Activated B cell treated with CpG ODN at 0.5 μM for 24 hours (primary cell): Measurements from ENCODE around the gene CACNA1B. TPM values are rescaled to one million over a fixed set of nuclear protein-coding genes. Genes with fewer than 3 reads are reported as not detected.

ENCODE experiments used
- ATAC-seq: fragments of 200-7000 bp; cut with Tn5 transposase; one replicate; pipeline ENCODE4 v1.10.0; 2021; ENCODE audit warnings: low read depth, mild to moderate bottlenecking, moderate library complexity
- CTCF ChIA-PET: fragments of 350-600 bp; sonication (Branson Sonifier 250); formaldehyde crosslinking; loops from one replicate; lab custom pipeline; 2021; ENCODE audit warnings: antibody characterized with exemption; lab: Charles Lee
- POLR2A ChIA-PET: fragments of 350-600 bp; sonication (Branson Sonifier 250); formaldehyde crosslinking; loops from one replicate; lab custom pipeline; 2021; ENCODE audit warnings: antibody characterized with exemption; lab: Charles Lee
- DNase-seq: peaks from one replicate; pipeline ENCODE4 v3.0.0; 2022
- H3K27ac Mint-ChIP-seq: one replicate; pipeline ENCODE4 v1.8.0; 2020; ENCODE audit warnings: mixed read lengths
- H3K27me3 Mint-ChIP-seq: one replicate; pipeline ENCODE4 v1.8.0; 2021; ENCODE audit warnings: mixed read lengths
- H3K36me3 Mint-ChIP-seq: one replicate; pipeline ENCODE4 v1.8.0; 2021; ENCODE audit warnings: low read depth, mixed read lengths
- H3K4me1 Mint-ChIP-seq: one replicate; pipeline ENCODE4 v1.8.0; 2021; ENCODE audit warnings: mixed read lengths
- H3K4me3 Mint-ChIP-seq: one replicate; pipeline ENCODE4 v1.8.0; 2020; ENCODE audit warnings: mild to moderate bottlenecking, mixed read lengths
- H3K9me3 Mint-ChIP-seq: one replicate; pipeline ENCODE4 v1.8.0; 2020; ENCODE audit warnings: mixed read lengths
- intact Hi-C: fragments of 100-400 bp; cut with micrococcal nuclease; formaldehyde crosslinking; loops from one replicate; pipeline ENCODE4 v1.15.1; 2024
- total RNA-seq: library from RNA; stranded (reverse); gene quantifications from 2 replicates; pipeline ENCODE4 v1.2.3, GENCODE V29; 2022
- TF ChIP-seq, protein P1 (sequence below): fragments of 200-600 bp; IDR thresholded peaks from one replicate; pipeline ENCODE4 v1.8.0; 2022; ENCODE audit warnings: antibody characterized with exemption, mild to moderate bottlenecking

Gene CACNA1B
- total RNA-seq, 1 donor from 2014 or later = 1.5 TPM

- no peaks in the 10 kb centered on the region for H3K9me3 Mint-ChIP-seq
- TF ChIP-seq, protein P1, sequence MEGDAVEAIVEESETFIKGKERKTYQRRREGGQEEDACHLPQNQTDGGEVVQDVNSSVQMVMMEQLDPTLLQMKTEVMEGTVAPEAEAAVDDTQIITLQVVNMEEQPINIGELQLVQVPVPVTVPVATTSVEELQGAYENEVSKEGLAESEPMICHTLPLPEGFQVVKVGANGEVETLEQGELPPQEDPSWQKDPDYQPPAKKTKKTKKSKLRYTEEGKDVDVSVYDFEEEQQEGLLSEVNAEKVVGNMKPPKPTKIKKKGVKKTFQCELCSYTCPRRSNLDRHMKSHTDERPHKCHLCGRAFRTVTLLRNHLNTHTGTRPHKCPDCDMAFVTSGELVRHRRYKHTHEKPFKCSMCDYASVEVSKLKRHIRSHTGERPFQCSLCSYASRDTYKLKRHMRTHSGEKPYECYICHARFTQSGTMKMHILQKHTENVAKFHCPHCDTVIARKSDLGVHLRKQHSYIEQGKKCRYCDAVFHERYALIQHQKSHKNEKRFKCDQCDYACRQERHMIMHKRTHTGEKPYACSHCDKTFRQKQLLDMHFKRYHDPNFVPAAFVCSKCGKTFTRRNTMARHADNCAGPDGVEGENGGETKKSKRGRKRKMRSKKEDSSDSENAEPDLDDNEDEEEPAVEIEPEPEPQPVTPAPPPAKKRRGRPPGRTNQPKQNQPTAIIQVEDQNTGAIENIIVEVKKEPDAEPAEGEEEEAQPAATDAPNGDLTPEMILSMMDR = no peak
- DNase-seq = no peak
- no peaks in the 10 kb centered on the region for H3K36me3 Mint-ChIP-seq
- no peaks in the 10 kb centered on the region for H3K4me1 Mint-ChIP-seq
- POLR2A ChIA-PET = no interaction called here
- H3K27me3 Mint-ChIP-seq = peaks cover 3% of the 10 kb centered on the region
- H3K27ac Mint-ChIP-seq = no peak overlapping the region
- ATAC-seq = no peak
- CTCF ChIA-PET = no interaction called here
- intact Hi-C loops = no loop called here
- H3K4me3 Mint-ChIP-seq = no peak overlapping the region
These were observed 100.7 kb downstream of the CACNA1B start for GRCh38 chr9:137978262-137978714.

DNA sequence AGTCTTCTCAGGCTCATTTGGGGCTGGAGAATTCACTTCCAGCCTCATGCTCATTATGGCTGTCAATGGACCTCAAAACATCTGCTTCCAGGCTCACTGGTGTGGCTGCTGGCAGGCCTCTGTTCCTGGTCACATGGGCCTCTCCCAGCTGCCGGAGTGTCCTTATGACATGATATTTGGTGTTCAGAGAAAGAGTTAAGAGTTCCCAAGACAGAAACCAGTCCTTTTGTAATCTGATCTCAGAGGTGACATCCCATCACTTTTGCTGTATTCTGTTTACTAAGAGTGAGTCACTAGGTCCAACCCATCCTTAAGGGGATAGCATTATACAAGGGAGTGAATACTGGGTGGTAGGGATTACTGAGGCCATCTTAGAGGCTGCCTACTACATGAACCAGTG lies 104.6 kb downstream of the CACNA1B start:
- H3K4me3 Mint-ChIP-seq = no peak overlapping the region
- H3K9me3 Mint-ChIP-seq = no peaks in the 10 kb centered on the region
- ChIA-PET CTCF (no interaction called here), POLR2A (no interaction called here)
- no peak for ATAC-seq
- TF ChIP-seq, protein P1 = no peak
- no peak overlapping the region for H3K27ac Mint-ChIP-seq
- intact Hi-C loops = no loop called here
- peaks cover 10% of the 10 kb centered on the region for H3K27me3 Mint-ChIP-seq
- H3K36me3 Mint-ChIP-seq = no peaks in the 10 kb centered on the region
- no peak for DNase-seq
- no peaks in the 10 kb centered on the region for H3K4me1 Mint-ChIP-seq

DNA sequence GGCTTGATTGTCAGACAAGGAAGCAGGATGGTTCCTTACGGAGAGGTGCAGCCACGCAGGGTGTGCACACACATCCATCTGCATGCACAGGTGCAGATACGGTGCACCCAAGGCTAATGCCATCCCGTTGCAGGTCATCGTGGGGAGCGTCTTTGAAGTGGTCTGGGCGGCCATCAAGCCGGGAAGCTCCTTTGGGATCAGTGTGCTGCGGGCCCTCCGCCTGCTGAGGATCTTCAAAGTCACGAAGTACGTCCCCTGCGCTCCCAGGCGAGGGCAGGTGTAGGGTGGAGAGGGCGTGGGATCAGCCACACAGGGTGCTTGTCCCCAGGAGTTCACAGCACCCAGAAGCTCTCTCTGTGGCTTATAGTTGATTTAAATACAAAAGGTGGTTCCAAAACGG lies 106.4 kb downstream of the CACNA1B start:
- Mint-ChIP-seq H3K9me3 (no peaks in the 10 kb centered on the region), H3K27me3 (peaks cover 22% of the 10 kb centered on the region), H3K4me1 (no peaks in the 10 kb centered on the region), H3K27ac (no peak overlapping the region), H3K36me3 (no peaks in the 10 kb centered on the region), H3K4me3 (no peak overlapping the region)
- POLR2A ChIA-PET = no interaction called here
- CTCF ChIA-PET = no interaction called here
- DNase-seq (no peak), ATAC-seq (no peak)
- TF ChIP-seq, protein P1 = no peak
- intact Hi-C loops = no loop called here

DNA sequence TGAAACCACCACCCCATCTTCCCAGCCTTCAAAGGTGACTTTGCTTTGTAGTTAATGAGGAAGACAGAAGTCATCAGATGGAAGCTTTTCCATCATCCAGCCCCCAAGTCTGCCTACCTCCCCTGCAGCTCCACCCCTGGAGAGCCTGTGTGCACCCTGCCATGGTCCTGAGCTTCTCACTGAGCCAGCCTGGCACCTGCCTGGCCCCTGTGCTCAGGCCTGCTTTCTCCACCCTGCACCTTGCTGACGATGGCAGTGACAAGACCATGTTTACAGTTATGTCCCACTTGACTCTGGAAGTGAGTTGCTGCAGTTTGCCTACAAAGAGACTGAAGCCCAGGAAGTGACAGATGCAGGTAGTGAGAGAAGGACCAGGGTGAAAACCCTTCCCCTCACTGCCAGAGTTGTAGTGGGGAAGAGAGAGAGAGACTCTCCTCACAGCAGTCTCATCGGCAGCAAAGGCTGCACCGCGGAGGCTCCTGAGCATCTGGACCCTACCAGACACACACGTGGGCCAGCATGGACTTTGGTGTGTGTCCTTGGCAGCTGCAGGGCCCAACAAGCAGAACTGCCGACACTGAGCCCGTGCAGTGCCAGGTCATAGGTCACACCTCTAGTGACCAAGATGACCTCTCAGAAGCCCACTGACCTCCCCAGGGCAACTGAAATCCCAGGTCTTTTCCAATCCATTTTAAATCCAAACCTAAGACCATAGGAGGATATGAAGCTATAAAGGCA lies 107.1 kb downstream of the CACNA1B start:
- DNase-seq (no peak), ATAC-seq (no peak)
- H3K27ac Mint-ChIP-seq = no peak overlapping the region
- TF ChIP-seq, protein P1 = no peak
- no peaks in the 10 kb centered on the region for H3K36me3 Mint-ChIP-seq
- no peaks in the 10 kb centered on the region for H3K9me3 Mint-ChIP-seq
- no peak overlapping the region for H3K4me3 Mint-ChIP-seq
- H3K4me1 Mint-ChIP-seq = no peaks in the 10 kb centered on the region
- intact Hi-C loops = no loop called here
- POLR2A ChIA-PET = no interaction called here
- CTCF ChIA-PET = no interaction called here
- peaks cover 22% of the 10 kb centered on the region for H3K27me3 Mint-ChIP-seq

DNA sequence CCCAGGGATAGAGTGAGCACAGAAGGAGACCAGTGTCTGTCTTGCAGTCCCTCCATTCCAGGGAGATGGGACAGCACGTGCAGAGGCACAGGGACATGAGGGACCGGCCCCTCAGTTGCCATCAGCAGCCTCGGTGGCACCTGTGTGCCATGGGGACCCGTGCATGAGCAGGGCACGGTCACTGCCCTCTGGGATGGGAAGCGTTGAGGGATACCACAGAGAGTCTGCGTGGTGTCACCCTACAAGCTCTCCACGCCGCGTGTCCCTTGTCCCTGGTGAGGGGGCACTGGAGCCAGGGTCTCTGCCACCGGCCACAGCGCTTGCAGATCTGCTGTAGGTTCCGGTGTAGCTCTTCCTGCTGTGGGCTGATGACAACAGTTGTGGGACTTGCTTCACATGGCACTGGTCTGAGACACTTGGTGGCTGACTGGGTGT lies 108.1 kb downstream of the CACNA1B start:
- no peak overlapping the region for H3K27ac Mint-ChIP-seq
- DNase-seq = no peak
- intact Hi-C loops = no loop called here
- no peaks in the 10 kb centered on the region for H3K36me3 Mint-ChIP-seq
- no peaks in the 10 kb centered on the region for H3K9me3 Mint-ChIP-seq
- H3K4me1 Mint-ChIP-seq = no peaks in the 10 kb centered on the region
- H3K4me3 Mint-ChIP-seq = no peak overlapping the region
- POLR2A ChIA-PET = no interaction called here
- CTCF ChIA-PET = no interaction called here
- ATAC-seq = no peak
- H3K27me3 Mint-ChIP-seq = peaks cover 30% of the 10 kb centered on the region
- TF ChIP-seq, protein P1 = no peak
